ENCODE results near the gene RPS6KA3. TPM values are rescaled to one million over a fixed set of nuclear protein-coding genes. Genes with fewer than 3 reads are reported as not detected.
"Not testable (repeated sequence)": the region's sequence is repeated elsewhere in the genome, so short reads cannot be mapped to it uniquely, and the experiment has no call there.

RPS6KA3 gene
- polyA plus RNA-seq, 1 donor, result 38.2 TPM

DNA sequence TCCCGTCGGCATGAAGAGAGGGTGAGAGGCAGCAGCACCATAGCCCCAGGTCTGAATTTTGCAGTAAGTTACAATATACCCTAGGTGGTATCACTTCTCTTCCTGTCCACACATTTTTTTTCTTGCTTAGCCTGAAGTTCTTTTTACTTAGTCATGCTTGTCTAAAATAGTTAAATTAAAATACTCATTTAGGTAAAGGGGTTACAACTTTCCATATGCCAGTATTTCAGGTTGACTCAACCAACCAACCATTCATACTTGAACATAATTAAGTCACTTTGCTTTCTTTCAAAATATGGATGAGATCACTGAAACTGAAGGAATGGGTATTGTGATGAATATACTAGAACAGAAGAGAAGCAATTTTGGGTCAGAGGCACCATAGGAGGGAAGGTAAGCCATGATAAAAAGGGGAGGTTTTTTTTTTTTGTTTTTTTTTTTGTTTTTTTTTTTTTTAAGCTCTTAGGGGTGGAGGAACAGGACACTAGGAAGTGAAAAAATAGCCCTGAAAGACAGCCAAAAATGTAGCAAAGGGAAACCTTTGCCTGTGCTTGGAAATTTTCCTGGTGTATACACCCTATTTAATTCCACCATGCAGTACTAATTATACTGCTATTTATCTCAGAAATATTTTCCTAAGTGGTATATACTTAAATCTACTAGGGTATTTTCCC is 41.8 kb downstream of the RPS6KA3 start:
- DNase-seq (ENCODE audit: low read depth), result no peak

GRCh38 chrX:20221902-20222301 is 44.8 kb downstream of the RPS6KA3 start:
- DNase-seq (ENCODE audit: low read depth), result no peak

GRCh38 chrX:20218836-20219505 is 47.7 kb downstream of the RPS6KA3 start:
- DNase-seq (ENCODE audit: low read depth), result no peak

GRCh38 chrX:20217906-20218305 is 48.8 kb downstream of the RPS6KA3 start:
- no peak for DNase-seq (ENCODE audit: low read depth)

GRCh38 chrX:20217271-20217670 is 49.4 kb downstream of the RPS6KA3 start:
- DNase-seq (ENCODE audit: low read depth), result peak; percentile 34

DNA sequence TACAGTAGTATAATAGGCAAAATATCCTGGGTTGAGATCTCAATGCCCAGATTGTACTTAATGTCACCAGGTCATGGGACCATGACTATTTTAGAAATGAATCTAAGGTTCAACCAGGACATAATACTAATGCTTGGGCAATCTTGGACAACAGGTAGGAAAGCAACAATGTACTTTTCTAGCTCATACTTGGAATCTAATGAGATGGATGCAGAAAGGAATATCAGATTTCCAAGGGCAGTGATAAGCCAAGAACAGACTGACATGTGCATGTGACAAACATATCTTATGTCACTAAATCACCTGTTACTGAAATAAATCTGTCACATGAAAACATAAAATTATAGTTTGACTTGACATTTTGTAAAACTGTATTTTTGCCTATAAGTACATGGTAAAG is 51.1 kb downstream of the RPS6KA3 start:
- DNase-seq (ENCODE audit: low read depth), result no peak

DNA sequence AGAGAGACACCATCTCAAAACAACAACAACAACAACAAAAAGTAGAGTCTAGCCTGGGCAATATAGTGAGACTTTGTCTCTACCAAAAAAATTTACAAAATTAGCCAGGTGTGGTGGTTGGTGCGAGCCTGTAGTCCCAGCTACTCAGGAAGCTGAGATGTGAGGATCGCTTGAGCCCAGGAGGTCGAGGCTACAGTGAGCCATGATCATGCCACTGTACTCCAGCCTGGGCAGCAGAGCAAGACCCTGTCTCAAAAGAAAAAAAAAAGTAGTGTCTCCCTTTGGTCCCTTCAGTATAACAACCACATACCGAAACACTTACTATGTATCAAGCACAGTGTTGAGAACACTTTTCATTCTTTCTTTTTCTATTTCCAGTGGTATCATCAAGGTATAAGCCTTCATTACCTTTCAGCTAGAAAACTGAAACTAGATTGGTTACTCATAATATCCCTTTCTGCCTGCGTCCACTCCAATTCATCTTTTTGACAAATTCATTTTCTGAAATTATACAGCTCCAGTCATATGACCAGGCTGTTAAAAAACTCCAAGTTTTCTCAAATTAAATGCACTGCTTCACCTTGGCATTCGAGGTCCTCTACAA is 54.1 kb downstream of the RPS6KA3 start:
- DNase-seq (ENCODE audit: low read depth), result no peak

DNA sequence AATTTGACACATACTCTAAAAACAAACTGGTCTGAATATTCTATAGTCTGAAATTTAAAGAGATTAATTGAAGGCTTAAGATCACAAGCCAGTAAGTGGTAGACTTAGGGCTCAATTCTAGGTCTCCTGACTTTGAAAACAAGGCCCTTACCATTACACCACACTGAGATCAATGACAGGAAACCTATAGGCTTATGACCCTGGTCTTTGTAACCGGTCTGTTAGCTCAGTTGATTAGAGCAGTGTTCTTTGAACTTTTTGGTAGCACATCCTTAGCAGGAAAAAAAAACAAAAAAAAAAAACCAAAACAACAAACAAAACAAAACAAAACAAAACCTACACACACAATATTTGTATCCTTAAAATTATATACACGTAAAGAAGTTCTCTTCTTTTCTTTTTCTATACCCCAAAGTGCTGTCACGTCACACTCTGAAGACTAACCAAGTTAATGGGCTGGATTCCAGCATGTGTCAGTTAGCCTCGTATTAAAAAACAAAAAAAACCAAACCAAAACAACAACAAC is 55.4 kb downstream of the RPS6KA3 start:
- DNase-seq (ENCODE audit: low read depth), result no peak

DNA sequence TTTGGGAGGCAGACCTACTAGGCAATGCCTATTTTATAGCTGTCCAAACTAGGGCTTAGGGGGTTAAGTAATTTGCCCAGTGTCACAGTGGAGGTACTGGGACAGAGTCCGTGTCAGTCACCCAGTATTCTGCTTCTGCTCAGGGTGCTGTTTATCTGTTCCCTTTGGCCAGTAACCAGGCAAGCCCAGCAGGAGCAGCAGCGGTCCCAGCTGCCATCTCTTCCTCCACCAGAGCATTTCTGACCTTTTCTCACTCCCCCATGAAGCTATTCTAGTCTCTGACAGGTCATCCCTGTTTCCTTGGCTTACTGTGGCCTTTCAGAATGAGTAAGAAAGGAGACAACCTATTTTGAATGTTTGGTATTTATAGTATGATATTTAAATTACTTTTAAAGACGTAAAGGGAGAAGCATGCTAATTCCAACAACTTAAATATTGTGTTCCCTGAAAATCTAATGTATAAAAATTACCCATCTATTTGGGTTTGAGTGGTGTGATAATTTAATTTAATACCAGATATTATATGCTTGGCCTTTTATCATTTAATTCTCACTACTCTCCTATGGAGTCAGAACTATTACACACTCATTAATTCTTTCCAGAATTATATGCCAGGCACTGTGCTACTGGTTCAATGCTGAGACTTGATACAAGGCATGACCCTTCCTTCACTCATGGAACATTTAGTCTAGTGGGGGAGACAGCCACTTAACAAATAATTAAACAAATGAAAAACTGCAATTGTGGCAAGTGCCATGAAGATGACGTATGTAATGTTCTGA is 60.6 kb downstream of the RPS6KA3 start:
- DNase-seq (ENCODE audit: low read depth), result no peak

GRCh38 chrX:20204351-20204750 is 62.4 kb downstream of the RPS6KA3 start:
- no peak for DNase-seq (ENCODE audit: low read depth)

- no peak for DNase-seq (ENCODE audit: low read depth)
Measured at GRCh38 chrX:20197641-20198210, 69.0 kb downstream of the RPS6KA3 start.

DNA sequence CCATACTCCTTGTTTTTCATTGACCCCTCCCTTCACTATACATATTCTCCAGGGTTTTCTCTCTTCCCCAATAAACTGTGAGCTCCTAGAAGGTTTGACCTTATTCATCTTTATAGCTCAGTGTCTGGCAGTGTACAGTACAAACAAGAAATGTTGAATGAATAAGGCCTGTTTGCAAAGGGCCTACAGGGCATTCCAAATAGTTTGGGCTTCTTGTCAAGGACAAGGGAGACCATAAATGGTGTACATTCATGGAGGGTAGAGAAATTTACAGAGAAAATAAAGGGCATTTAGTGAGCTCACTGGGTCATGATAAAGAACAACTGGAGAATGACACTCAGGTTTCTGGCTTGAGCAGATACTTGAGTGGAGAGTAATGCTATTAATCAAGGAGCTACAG is 77.5 kb downstream of the RPS6KA3 start:
- no peak for DNase-seq (ENCODE audit: low read depth)

- DNase-seq (ENCODE audit: low read depth), result no peak
Measured at GRCh38 chrX:20181598-20182329, 84.9 kb downstream of the RPS6KA3 start.

- DNase-seq (ENCODE audit: low read depth), result no peak
Measured at GRCh38 chrX:20177093-20177492, 89.6 kb downstream of the RPS6KA3 start.

DNA sequence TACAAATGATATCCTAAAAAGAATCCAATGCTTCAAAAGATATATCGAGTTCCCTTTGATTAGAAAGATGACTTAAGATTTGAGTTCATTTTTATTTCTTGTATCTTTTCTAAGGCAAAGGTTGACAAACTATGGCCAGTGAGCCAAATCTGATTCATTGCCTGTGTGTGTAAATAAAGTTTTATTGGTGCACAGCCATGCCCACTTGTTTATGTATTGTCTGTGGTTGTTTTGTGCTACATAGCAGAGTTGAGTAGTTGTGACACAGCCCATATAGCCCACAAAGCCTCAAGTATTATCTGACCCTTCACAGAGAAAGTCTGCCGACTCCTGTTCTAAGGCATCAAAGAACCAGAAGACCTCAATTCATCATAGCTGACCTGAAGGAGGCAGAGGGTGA is 92.9 kb downstream of the RPS6KA3 start:
- no peak for DNase-seq (ENCODE audit: low read depth)

GRCh38 chrX:20173313-20173712 is 93.4 kb downstream of the RPS6KA3 start:
- DNase-seq (ENCODE audit: low read depth), result no peak

DNA sequence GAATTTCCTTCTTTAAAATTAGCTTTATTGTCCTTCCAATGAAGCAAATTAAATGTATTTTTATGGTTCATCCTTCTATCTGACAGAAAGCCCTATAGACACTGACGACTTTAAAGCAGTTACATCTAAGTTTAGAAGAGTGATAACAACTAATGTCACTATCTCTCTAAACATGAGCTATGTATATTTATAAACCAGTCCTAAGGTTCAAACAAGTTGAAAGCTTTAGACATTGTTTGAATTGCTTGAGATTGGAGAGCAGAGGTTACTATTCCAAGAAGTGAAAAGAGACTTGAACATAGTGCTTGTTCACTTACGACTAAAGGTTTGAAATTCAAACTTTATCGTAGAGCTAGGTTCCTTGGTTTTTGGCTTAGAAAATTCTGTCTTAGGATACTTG is 94.8 kb downstream of the RPS6KA3 start:
- DNase-seq (ENCODE audit: low read depth), result no peak

GRCh38 chrX:20162516-20162915 is 104.2 kb downstream of the RPS6KA3 start:
- DNase-seq (ENCODE audit: low read depth), result not testable (repeated sequence)

- DNase-seq (ENCODE audit: low read depth), result no peak
Measured at GRCh38 chrX:20159797-20160385, 106.8 kb downstream of the RPS6KA3 start.

DNA sequence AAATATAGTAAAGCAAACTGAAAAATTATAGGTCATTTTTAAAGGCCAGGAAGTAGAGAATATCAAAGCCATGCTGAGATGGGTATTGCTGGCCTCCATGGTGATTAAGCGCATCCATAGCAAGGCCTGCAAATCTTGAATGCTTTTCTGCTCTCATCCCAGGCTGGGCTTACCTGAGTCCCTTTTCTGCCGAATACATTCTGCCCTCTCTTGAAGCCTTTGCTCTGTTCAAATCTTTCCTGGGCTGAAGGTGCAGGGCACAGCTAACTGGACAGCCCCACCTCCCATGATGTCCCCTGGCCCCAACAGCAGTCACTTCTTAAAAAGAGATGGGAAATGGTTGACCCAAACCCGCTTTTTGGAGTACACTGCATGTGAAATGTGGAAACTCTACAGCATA is 115.0 kb downstream of the RPS6KA3 start:
- DNase-seq (ENCODE audit: low read depth), result no peak

- no peak for DNase-seq (ENCODE audit: low read depth)
Measured at GRCh38 chrX:20149326-20149725, 117.4 kb downstream of the RPS6KA3 start.
